Measurements from ENCODE around the gene NRDC. TPM values are rescaled to one million over a fixed set of nuclear protein-coding genes. Genes with fewer than 3 reads are reported as not detected.

The NRDC gene
- total and polyA plus RNA-seq, 2 experiments from 2014 or later = 129 to 217 TPM

GRCh38 chr1:51750218-51750617, 128.3 kb downstream of the NRDC start (continued):
- TF ChIP-seq ZNF462 (CRISPR knock-in tag; IDR thresholded peaks at IDR 0.05) (no peak), NANOG (IDR thresholded peaks at IDR 0.05; ENCODE audit: borderline replicate concordance) (no peak)

GRCh38 chr1:51749151-51749550, 129.4 kb downstream of the NRDC start:
- Histone ChIP-seq H3K36me3 (ENCODE audit: insufficient read depth) (no peaks in the 10 kb centered on the region), H3K4me2 (no peak overlapping the region), H3K4me3 (no peak overlapping the region), H3K27ac (ENCODE audit: low read depth) (no peak overlapping the region), H3K9me2 (ENCODE audit: insufficient read depth) (no peaks in the 10 kb centered on the region), H3K79me2 (replicated peaks; ENCODE audit: insufficient read depth) (peaks cover 2% of the 10 kb centered on the region), H4K20me1 (replicated peaks; ENCODE audit: insufficient read depth) (0 out of 2 replicates have a peak, but pooled peaks cover 6% of the 10 kb centered on the region), H3F3A (replicated peaks; ENCODE audit: low read depth) (no peaks in the 10 kb centered on the region), H2AFZ (no peak overlapping the region), H3K27me3 (ENCODE audit: insufficient read depth) (no peaks in the 10 kb centered on the region), H3K4me1 (ENCODE audit: insufficient read depth) (peaks cover 13% of the 10 kb centered on the region)
- Mint-ChIP-seq H3K4me1 (peaks cover 11% of the 10 kb centered on the region; the same call in 2 of the 3 replicates), H3K9me3 (no peaks in the 10 kb centered on the region), H3K27ac (peak overlapping the region; percentile 36; the same call in 1 of the 2 replicates), H3K27me3 (ENCODE audit: insufficient read depth, low read depth, poor library complexity) (peaks cover 1% of the 10 kb centered on the region), H3K4me3 (no peak overlapping the region), H3K36me3 (ENCODE audit: low read depth) (peaks cover 20% of the 10 kb centered on the region; the same call in 2 of the 3 replicates)
- ATAC-seq (no peak), DNase-seq (ENCODE audit: low spot score) (no peak)
- TF ChIP-seq, protein P1, sequence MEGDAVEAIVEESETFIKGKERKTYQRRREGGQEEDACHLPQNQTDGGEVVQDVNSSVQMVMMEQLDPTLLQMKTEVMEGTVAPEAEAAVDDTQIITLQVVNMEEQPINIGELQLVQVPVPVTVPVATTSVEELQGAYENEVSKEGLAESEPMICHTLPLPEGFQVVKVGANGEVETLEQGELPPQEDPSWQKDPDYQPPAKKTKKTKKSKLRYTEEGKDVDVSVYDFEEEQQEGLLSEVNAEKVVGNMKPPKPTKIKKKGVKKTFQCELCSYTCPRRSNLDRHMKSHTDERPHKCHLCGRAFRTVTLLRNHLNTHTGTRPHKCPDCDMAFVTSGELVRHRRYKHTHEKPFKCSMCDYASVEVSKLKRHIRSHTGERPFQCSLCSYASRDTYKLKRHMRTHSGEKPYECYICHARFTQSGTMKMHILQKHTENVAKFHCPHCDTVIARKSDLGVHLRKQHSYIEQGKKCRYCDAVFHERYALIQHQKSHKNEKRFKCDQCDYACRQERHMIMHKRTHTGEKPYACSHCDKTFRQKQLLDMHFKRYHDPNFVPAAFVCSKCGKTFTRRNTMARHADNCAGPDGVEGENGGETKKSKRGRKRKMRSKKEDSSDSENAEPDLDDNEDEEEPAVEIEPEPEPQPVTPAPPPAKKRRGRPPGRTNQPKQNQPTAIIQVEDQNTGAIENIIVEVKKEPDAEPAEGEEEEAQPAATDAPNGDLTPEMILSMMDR (conservative IDR thresholded peaks at IDR 0.05; ENCODE audit: low read depth in 2 of 2) = no peak
- TF ChIP-seq ZNF114 (CRISPR knock-in tag; IDR thresholded peaks at IDR 0.05) (no peak), ZNF331 (CRISPR knock-in tag; IDR thresholded peaks at IDR 0.05; ENCODE audit: low read depth) (no peak), POLR2AphosphoS5 (IDR thresholded peaks at IDR 0.05; ENCODE audit: low read depth) (no peak), NANOG (IDR thresholded peaks at IDR 0.05; ENCODE audit: borderline replicate concordance) (no peak), CREB1 (CRISPR knock-in tag; IDR thresholded peaks at IDR 0.05; ENCODE audit: low read depth) (no peak), EZH2 (IDR thresholded peaks at IDR 0.05; ENCODE audit: low read depth, unreplicated experiment) (no peak), JUNB (IDR thresholded peaks at IDR 0.05; ENCODE audit: unreplicated experiment) (no peak)

Data from GM23338 (cell line).